Naive B cell (primary cell): ENCODE measurements around the gene ANXA11. TPM values are rescaled to one million over a fixed set of nuclear protein-coding genes. Genes with fewer than 3 reads are reported as not detected.

Experiments
- ATAC-seq, 2 donors: fragments of 150-1000 bp; cut with Tn5 transposase; 2 replicates each; pipeline ENCODE4 v1.10.0; 2021; ENCODE audit warnings: low read depth in 2 of 2, mild to moderate bottlenecking in 2 of 2, moderate library complexity in 2 of 2
- DNase-seq: peaks from one replicate; pipeline ENCODE4 v3.0.0; 2022
- H3K27ac Mint-ChIP-seq, 6 donors: one replicate each; pipeline ENCODE4 v1.8.0; 2020 to 2022; ENCODE audit warnings: mild to moderate bottlenecking in 6 of 6, mixed read lengths in 6 of 6, moderate library complexity in 5 of 6, inconsistent platforms in 2 of 6
- H3K27me3 Mint-ChIP-seq, 3 donors: one replicate each; pipeline ENCODE4 v1.8.0; 2021 to 2022; ENCODE audit warnings: mixed read lengths in 3 of 3, mild to moderate bottlenecking in 1 of 3
- H3K36me3 Mint-ChIP-seq, 2 donors: one replicate each; pipeline ENCODE4 v1.8.0; 2020 to 2022; ENCODE audit warnings: mixed read lengths in 2 of 2, inconsistent platforms in 1 of 2, mild to moderate bottlenecking in 1 of 2
- H3K4me1 Mint-ChIP-seq, 3 donors: one replicate each; pipeline ENCODE4 v1.8.0; 2020 to 2022; ENCODE audit warnings: mixed read lengths in 3 of 3, inconsistent platforms in 1 of 3, mild to moderate bottlenecking in 1 of 3, moderate library complexity in 1 of 3
- H3K4me3 Mint-ChIP-seq, 8 donors: one replicate each; pipeline ENCODE4 v1.8.0; 2020 to 2022; ENCODE audit warnings: mild to moderate bottlenecking in 8 of 8, mixed read lengths in 8 of 8, moderate library complexity in 8 of 8, inconsistent platforms in 2 of 8
- H3K9me3 Mint-ChIP-seq, 7 donors: one replicate each; pipeline ENCODE4 v1.8.0; 2020 to 2022; ENCODE audit warnings: mixed read lengths in 7 of 7, mild to moderate bottlenecking in 5 of 7, inconsistent platforms in 2 of 7, moderate library complexity in 1 of 7
- polyA plus RNA-seq, 6 donors: library from polyadenylated mRNA; unstranded; fragments of 300-500 nt; fragmentation: Illumina TruSeq; gene quantifications; one replicate each; pipeline ENCODE4 v1.2.3, GENCODE V29; 2021; ENCODE audit warnings: low read depth in 6 of 6

Gene ANXA11
- polyA plus RNA-seq, 6 donors from 2014 or later: 146 to 167 (median 157) TPM

GRCh38 chr10:80177781-80178636, 27.3 kb downstream of the ANXA11 start:
- Mint-ChIP-seq H3K4me1 (peaks cover 36 to 45% (median 40%) of the 10 kb centered on the region in 3 donors), H3K9me3 (no peaks in the 10 kb centered on the region), H3K36me3 (no peaks in the 10 kb centered on the region), H3K27ac (peak overlapping the region in 2 of 6 donors; percentile 73 to 90), H3K4me3 (peak overlapping the region in 1 of 8 donors; percentile 60), H3K27me3 (no peaks in the 10 kb centered on the region)
- no peak for DNase-seq
- ATAC-seq: no peak

GRCh38 chr10:80176526-80176925, 28.8 kb downstream of the ANXA11 start:
- Mint-ChIP-seq H3K9me3 (no peaks in the 10 kb centered on the region), H3K27me3 (no peaks in the 10 kb centered on the region), H3K4me3 (no peak overlapping the region), H3K36me3 (no peaks in the 10 kb centered on the region), H3K27ac (peak overlapping the region in 2 of 6 donors; percentile 63 to 85), H3K4me1 (peaks cover 29 to 36% (median 31%) of the 10 kb centered on the region in 3 donors)
- ATAC-seq: no peak
- DNase-seq: no peak

GRCh38 chr10:80174641-80175395, 30.5 kb downstream of the ANXA11 start:
- Mint-ChIP-seq H3K9me3 (no peaks in the 10 kb centered on the region), H3K4me1 (peaks cover 28 to 43% (median 31%) of the 10 kb centered on the region in 3 donors), H3K27me3 (no peaks in the 10 kb centered on the region), H3K36me3 (peaks cover 0 to 3% of the 10 kb centered on the region in 2 donors), H3K4me3 (no peak overlapping the region), H3K27ac (peak overlapping the region in 1 of 6 donors; percentile 4)
- ATAC-seq (no peak), DNase-seq (no peak)

- peak overlapping the region in 3 of 6 donors; percentile 12 to 70 (median 49) for H3K27ac Mint-ChIP-seq
- DNase-seq (no peak), ATAC-seq (no peak)
- H3K4me3 Mint-ChIP-seq: no peak overlapping the region
- H3K27me3 Mint-ChIP-seq: no peaks in the 10 kb centered on the region
- H3K4me1 Mint-ChIP-seq: peaks cover 15 to 31% (median 24%) of the 10 kb centered on the region in 3 donors
- peaks cover 0 to 9% of the 10 kb centered on the region in 2 donors for H3K36me3 Mint-ChIP-seq
- no peaks in the 10 kb centered on the region for H3K9me3 Mint-ChIP-seq
These were observed 31.9 kb downstream of the ANXA11 start for GRCh38 chr10:80173466-80173865.

DNA sequence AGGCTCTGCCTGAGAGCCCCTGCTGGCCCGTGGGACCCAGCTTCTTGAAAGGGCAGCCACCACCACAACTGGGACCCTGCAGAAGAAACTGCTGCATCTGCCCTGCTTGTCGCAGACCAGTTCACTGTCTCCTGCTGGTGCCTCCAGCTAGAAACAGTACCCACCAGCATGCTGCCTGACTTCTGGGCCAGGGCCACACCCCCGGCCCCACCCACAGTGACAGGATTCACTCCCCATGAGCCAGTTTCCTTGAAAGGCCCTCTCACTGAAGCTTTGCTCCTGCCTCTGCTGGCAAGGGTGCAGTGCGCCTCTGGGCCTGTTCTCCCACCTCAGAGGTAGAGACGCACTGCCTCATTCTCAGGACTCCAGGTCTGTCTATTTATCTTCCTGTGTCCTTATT, 32.4 kb downstream of the ANXA11 start:
- Mint-ChIP-seq H3K36me3 (peaks cover 0 to 9% of the 10 kb centered on the region in 2 donors), H3K27ac (peak overlapping the region in 2 of 6 donors; percentile 49 to 70), H3K9me3 (no peaks in the 10 kb centered on the region), H3K27me3 (no peaks in the 10 kb centered on the region), H3K4me1 (peaks cover 11 to 25% (median 19%) of the 10 kb centered on the region in 3 donors), H3K4me3 (no peak overlapping the region)
- ATAC-seq (no peak), DNase-seq (no peak)

- peaks cover 0 to 10% (median 9%) of the 10 kb centered on the region in 3 donors for H3K4me1 Mint-ChIP-seq
- H3K27me3 Mint-ChIP-seq: no peaks in the 10 kb centered on the region
- no peaks in the 10 kb centered on the region for H3K9me3 Mint-ChIP-seq
- DNase-seq (no peak), ATAC-seq (no peak)
- H3K27ac Mint-ChIP-seq: peak overlapping the region in 1 of 6 donors; percentile 30
- H3K36me3 Mint-ChIP-seq: peaks cover 0 to 13% of the 10 kb centered on the region in 2 donors
- no peak overlapping the region for H3K4me3 Mint-ChIP-seq
These were observed 34.1 kb downstream of the ANXA11 start for GRCh38 chr10:80171248-80171660.

DNA sequence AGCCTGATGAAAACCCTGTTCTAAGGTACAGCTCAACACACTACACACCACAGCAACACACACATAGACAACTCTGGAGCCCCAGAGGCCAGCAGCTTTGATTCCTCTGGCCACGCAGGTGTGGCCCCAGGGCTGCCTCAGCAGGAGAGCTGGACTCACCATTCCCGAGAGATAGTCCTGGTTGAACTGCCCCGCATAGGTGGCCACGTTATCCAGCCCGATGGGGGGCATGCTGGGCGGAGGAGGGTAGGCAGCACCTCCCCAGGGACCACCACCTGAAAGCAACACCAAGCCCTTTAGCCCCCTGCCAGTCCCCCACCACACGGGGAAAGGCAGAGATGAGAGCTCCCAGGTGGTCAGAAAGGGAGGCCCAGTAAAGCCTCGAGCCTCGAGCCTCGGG, 34.7 kb downstream of the ANXA11 start:
- H3K4me3 Mint-ChIP-seq: no peak overlapping the region
- H3K36me3 Mint-ChIP-seq: peaks cover 0 to 19% of the 10 kb centered on the region in 2 donors
- peak overlapping the region in 3 of 6 donors; percentile 12 to 44 (median 30) for H3K27ac Mint-ChIP-seq
- H3K27me3 Mint-ChIP-seq: no peaks in the 10 kb centered on the region
- no peak for ATAC-seq
- DNase-seq: no peak
- no peaks in the 10 kb centered on the region for H3K9me3 Mint-ChIP-seq
- peaks cover 0 to 15% (median 15%) of the 10 kb centered on the region in 3 donors for H3K4me1 Mint-ChIP-seq

- Mint-ChIP-seq H3K36me3 (peaks cover 0 to 19% of the 10 kb centered on the region in 2 donors), H3K27ac (peak overlapping the region in 4 of 6 donors; percentile 11 to 76 (median 40)), H3K4me3 (no peak overlapping the region), H3K9me3 (no peaks in the 10 kb centered on the region), H3K27me3 (no peaks in the 10 kb centered on the region), H3K4me1 (peaks cover 0 to 15% (median 15%) of the 10 kb centered on the region in 3 donors)
- ATAC-seq: no peak
- DNase-seq: no peak
These were observed 35.3 kb downstream of the ANXA11 start for GRCh38 chr10:80170026-80170425.

GRCh38 chr10:80168679-80169380, 36.5 kb downstream of the ANXA11 start:
- Mint-ChIP-seq H3K9me3 (no peaks in the 10 kb centered on the region), H3K4me3 (no peak overlapping the region), H3K4me1 (peaks cover 0 to 15% (median 15%) of the 10 kb centered on the region in 3 donors), H3K36me3 (peaks cover 0 to 25% of the 10 kb centered on the region in 2 donors), H3K27ac (peak overlapping the region in 1 of 6 donors; percentile 47), H3K27me3 (no peaks in the 10 kb centered on the region)
- ATAC-seq (peak in 1 of 2 donors; percentile 11), DNase-seq (no peak)

- DNase-seq: no peak
These were observed 37.2 kb downstream of the ANXA11 start for GRCh38 chr10:80168162-80168511.

DNA sequence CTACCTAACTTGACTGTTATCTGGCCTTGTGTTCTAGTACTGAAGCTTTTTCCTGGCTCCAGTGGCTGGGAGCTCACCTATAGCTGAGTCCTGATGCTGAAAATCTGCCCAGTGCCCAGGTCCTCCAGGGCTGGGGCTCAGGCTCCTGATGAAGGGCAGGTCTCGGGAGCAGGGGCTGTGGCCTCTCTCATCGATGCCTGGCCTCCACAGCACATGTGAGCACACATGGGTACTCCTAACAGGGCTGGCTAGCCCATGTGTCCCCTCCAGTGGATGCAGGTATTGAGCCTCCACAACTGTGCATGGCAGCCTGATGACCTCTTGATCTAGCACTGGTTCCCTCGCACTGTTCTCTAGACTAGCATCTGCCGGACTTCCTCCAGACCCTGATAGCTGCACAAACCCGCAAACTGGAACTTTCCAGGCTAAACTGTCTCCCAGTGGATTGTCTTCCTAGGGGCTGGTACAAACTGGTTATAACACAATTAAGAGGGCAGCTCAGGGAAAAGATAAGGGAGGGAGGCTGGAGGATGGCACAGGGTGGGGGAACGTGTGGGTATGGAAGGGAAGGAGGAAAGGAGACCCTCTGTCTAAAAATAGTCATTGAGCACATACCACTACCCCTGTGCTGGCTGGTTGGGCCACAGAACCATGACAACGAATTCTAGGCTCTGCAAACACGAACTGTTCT, 37.7 kb downstream of the ANXA11 start:
- Mint-ChIP-seq H3K36me3 (peaks cover 0 to 34% of the 10 kb centered on the region in 2 donors), H3K9me3 (no peaks in the 10 kb centered on the region)
- no peak for DNase-seq

More at GRCh38 chr10:80168162-80168511, 37.2 kb downstream of the ANXA11 start:
- Mint-ChIP-seq H3K27me3 (no peaks in the 10 kb centered on the region), H3K4me1 (peaks cover 0 to 15% (median 15%) of the 10 kb centered on the region in 3 donors), H3K27ac (no peak overlapping the region), H3K4me3 (no peak overlapping the region), H3K9me3 (no peaks in the 10 kb centered on the region), H3K36me3 (peaks cover 0 to 32% of the 10 kb centered on the region in 2 donors)
- no peak for ATAC-seq

GRCh38 chr10:80166581-80167470, 38.5 kb downstream of the ANXA11 start:
- Mint-ChIP-seq H3K4me3 (no peak overlapping the region), H3K9me3 (no peaks in the 10 kb centered on the region), H3K27ac (peak overlapping the region in 2 of 6 donors; percentile 50 to 51), H3K4me1 (peaks cover 0 to 15% (median 15%) of the 10 kb centered on the region in 3 donors), H3K27me3 (no peaks in the 10 kb centered on the region), H3K36me3 (peaks cover 0 to 34% of the 10 kb centered on the region in 2 donors)
- no peak for ATAC-seq
- DNase-seq: no peak

More for the DNA sequence above, 37.7 kb downstream of the ANXA11 start:
- no peaks in the 10 kb centered on the region for H3K27me3 Mint-ChIP-seq
- no peak overlapping the region for H3K27ac Mint-ChIP-seq
- no peak for ATAC-seq
- H3K4me3 Mint-ChIP-seq: no peak overlapping the region
- H3K4me1 Mint-ChIP-seq: peaks cover 0 to 15% (median 15%) of the 10 kb centered on the region in 3 donors
